HG03469 (cell line): ENCODE measurements around the gene MFSD8.
"Not testable (repeated sequence)": the region's sequence is repeated elsewhere in the genome, so short reads cannot be mapped to it uniquely, and the experiment has no call there.

ENCODE experiments used
- ATAC-seq: cut with Tn5 transposase; IDR thresholded peaks from one replicate; pipeline ENCODE4 v1.9.1; 2021; ENCODE audit warnings: mild to moderate bottlenecking, moderate library complexity, moderate number of reproducible peaks; ENCODE audit not compliant: unreplicated experiment

Gene MFSD8

DNA sequence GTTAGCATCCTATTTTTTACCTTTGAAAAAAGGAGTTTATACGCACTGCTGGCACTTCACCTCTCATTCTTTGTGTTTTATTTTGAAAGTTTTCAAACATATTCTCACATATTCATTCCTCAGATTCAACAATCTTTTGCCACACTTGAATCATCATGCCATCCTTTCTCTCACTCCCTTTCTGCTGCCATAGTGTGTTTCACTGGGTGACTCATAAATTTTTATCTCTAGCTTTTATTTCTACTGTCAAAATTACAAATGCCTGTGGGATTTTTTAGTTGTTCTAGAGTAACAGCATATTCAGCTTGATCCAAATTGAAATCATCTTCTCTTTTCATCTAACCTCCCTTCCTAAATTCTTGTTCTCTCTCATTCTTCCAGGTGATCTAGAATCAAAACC, 28.0 kb downstream of the MFSD8 start:
- no peak for ATAC-seq

DNA sequence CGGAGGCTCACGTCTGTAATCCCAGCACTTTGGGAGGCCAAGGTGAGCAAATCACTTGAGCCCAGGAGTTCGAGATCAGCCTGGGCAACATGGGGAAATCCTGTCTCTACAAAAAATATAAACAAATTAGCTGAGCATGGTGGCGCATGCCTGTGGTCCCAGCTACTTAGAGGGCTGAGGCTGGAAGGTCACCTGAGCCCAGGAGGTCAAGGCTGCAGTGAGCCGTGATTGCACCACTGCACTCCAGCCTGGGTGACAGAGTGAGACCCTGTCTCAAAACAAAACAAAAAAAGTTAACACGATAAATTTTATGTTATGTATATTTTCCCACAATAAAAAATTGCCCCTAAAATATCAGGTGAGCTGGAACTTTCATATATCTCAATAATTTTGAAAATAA, 33.1 kb downstream of the MFSD8 start:
- not testable (repeated sequence) for ATAC-seq

DNA sequence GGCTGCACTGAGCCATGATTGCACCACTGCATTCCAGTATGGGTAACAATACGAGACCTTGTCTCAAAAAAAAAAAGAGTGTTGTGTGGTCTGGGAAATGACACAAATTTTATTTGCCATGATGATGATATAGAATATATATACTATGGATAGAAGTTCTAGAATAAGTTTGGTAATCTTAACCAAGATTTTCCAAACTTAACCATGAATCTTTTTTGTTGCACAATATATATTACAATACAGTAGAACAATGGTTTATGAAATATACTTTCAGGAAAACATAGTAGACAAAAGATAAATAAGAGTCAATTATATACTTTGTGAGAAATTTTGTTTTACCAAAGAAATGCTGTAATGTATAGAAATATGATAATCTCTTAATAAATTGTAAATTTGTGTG, 34.8 kb downstream of the MFSD8 start:
- no peak for ATAC-seq

DNA sequence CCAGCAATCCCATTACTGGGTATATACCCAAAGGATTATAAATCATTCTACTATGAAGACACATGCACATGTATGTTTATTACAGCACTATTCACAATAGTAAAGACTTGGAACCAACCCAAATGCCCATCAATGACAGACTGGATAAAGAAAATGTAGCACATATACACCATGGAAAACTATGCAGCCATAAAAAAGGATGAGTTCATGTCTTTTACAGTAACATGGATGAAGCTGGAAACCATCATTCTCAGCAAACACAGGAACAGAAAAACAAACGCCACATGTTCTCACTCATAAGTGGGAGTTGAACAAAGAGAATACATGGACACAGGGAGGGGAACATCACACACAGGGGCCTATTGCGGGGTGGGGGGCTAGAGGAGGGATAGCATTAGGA, 39.3 kb downstream of the MFSD8 start:
- ATAC-seq = not testable (repeated sequence)

DNA sequence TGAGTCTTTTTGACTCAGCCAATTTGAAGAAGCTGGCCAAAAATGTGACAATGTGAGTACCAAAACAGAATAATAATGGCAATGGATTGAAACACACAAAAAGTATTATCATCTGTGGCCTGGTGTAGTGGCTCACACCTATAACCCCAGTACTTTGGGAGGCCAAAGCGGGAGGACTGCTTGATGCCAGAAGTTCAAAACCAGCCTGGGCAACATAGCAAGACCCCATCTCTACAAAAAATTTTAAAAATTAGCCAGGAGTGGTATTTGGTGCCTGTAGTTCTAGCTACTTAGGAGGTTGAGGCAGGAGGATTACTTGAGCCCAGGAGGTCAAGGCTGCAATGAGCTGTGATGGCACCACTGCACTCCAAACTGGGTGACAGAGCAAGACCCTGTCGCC, 42.7 kb downstream of the MFSD8 start:
- no peak for ATAC-seq

DNA sequence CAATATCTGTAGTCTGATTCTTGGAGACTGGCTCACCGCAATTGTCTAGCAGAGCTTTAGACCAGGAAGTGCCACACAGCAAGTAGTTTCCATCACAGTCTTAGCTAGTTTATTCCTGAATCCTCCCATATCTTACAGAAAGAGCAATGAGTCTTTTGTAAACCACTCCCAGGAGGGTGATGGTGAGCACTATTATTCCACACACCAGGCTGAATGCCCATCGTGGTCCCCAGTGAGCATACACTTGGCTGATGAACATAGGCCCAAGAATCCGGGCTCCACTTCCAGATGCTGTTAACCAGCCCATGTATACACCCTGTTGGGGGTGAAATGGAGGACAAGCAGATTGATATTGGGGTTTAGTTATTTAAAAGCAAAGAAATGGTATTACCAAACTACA, 44.5 kb downstream of the MFSD8 start:
- ATAC-seq = no peak

DNA sequence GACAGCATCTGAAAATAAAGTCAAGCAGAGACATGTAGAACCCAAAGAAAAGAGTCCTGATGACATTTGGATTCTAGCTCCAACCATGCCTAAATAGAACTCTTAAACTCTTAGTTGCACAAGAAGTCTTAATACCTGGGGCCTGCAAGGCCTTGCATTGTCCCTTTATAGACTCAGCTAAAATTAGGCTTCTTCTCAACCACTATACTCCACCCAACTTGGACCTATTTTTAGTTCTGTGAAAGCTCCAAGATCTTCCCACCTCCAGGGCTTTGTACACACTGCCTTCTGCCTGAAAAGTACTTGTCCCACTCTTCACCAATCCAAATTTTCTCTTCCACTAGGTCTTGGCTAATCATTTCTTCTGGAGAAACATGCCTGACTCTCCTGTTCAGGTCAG, 47.8 kb downstream of the MFSD8 start:
- ATAC-seq = no peak

DNA sequence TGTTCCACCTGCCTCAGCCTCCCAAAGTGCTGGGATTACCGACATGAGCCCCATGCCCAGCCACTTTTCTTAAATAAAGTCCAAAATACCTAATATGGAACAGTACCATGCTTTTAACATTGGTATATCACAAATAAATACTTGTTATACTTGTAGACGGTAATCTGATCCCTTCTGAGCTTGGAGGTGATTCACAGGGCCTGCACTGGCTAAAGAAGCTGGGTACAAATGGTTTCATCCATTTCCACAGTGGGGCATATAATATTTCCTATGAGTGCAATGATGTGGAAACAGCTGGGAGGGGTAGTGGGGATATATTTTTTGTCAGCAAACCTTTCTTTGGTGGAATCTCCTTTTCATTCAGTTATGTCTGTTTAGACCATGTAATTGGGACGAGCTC, 48.5 kb downstream of the MFSD8 start:
- ATAC-seq = no peak

DNA sequence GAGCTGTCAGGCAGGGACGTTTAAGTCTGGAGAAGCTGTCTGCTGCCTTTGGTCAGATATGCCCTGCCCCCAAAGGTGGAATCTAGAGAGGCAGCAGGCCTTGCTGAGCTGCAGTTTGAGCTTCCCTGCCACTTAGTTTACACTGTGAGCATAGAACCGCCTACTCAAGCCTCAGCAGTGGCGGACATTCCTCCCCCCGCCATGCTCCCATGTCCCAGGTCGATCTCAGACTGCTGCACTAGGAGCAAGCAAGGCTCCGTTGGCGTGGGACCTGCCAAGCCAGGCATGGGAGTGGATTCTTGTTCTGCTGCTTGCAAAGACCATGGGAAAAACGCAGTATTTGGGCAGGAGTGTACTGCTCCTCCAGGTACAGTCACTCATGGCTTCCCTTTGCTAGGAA, 59.9 kb downstream of the MFSD8 start:
- no peak for ATAC-seq

DNA sequence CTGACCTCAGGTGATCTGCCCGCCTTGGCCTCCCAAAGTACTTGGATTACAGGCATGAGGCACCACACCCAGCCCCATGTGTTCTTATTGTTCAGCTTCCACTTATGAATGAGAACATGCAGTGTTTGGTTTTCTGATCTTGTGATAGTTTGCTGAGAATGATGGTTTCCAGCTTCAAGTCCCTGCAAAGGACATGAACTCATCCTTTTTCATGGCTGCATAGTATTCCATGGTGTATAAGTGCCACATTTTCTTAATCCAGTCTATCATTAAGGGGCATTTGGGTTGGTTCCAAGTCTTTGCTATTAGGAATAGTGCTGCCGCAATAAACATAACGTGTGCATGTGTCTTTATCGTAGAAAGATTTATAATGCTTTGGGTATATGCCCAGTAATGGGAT, 65.3 kb downstream of the MFSD8 start:
- not testable (repeated sequence) for ATAC-seq

DNA sequence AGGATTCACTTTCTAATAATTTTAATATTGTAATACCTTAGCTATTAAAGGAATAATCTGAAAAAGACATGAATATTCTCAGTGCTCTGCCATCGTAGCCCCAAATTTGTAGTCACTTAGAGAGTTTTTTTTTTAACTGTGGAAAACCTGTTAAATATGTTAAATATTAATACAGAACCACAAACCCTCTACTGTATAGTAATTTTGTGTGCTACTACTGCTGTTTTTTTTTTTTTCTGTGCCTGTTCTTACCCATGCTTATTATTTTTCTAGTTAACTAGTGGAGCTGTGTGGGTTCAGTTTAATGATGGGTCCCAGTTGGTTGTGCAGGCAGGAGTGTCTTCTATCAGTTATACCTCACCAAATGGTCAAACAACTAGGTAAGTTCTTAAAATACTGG, 68.4 kb downstream of the MFSD8 start:
- no peak for ATAC-seq

DNA sequence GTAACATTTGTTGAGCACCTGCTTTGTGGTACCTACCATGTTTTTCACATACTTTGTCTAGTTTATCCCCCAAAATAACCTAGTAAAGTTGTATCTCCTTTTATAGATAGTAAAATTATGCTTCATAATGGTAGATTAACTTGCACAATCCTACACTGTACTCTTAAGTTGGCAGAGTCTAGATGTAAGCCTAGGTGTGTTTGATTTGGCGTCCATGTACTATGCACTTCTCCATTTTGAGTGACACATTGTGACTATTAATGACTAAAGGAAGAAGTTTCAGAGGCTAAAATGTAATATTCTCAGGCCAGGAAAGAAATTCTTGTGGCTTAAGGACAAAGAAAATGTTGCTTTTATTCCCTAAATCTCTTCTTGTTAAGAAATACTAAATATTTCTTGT, 68.9 kb downstream of the MFSD8 start:
- no peak for ATAC-seq

DNA sequence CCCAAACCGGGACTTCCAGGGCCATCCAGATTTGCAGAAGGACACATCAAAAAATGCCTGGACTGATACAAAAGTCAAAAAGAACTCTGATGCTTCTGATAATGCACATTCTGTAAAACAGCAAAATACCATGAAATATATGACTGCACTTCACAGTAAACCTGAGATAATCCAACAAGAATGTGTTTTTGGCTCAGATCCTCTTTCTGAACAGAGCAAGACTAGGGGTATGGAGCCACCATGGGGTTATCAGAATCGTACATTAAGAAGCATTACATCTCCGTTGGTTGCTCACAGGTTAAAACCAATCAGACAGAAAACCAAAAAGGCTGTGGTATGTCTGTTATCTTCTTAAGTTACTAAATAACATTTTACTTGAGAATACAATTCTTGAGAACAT, 75.1 kb downstream of the MFSD8 start:
- no peak for ATAC-seq

DNA sequence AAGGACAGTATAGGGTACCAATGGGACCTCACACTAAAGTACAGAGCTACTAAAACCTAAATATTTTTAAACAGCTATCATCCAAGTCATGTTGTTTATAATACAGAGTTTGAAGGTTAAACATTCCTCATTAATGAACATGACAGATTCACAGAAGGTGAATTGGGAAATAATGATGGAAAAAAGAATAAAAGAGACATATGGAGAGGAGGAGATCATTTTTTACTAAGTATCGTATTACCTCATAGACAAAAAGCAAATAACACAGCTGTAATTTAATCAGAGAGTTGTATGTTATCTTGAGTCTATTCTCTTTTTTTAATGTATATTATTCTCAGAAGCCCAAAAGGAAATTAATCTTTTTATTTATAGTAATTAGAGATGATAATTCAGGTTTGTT, 76.4 kb downstream of the MFSD8 start:
- no peak for ATAC-seq

DNA sequence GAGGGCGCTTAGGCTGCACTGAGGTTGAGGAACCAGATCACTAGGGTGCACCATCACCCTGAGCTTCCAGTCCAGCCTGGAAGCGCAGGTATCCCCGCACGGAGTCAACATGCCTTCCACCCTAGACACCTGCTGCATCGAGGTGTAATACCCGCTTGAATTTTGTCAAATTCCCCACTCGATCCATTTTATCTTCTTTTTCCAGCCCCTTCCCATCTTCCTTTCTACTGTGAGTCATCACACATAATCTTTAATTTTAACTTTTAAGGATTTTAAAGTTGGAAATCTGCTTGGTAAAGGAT, 83.5 kb downstream of the MFSD8 start:
- ATAC-seq = peak; percentile 25

DNA sequence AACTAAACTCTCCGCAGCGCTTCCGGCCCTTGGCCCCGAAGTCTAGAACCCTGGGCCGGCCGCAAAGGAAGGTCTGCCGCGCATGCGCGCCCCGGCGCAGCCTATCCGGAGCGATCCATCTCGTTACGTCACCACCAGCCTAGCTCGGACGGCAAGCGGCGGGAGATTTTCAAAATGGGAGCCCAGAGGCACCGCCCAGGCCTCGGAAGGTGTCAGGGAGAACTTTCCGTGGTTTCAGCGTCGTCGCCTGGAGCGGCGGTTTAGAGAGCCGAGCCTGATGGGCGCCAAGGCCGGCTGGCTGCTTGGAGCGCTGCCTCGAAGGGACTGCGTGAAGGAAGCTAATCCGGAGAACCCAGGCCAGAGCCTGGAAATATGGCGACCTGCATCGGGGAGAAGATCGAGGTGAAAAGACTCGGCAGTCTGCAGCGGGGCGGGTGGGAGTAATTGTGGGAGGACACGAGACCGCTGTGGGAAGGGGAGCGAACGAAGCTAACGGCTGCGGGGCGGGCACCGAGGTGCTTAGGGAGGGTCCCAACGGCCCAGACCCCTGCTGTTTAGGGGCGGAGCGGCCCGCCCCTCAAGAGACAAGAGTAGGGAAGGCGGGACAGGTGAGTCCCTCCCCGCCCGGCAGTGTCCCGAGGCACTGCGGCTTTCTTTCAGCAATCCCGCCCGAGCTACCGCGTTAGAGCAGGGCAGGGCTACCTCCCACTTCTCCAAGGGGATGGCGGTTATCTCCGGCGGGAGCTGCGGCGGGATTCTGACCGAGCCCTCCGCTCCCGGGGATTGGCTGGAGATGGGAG, 84.0 kb downstream of the MFSD8 start, which contains the start of gene PLK4:
Gene PLK4, plus strand, starts transcription at position 131 of the 800 bp plus-strand sequence. Its CDS starts 242 bp downstream, at position 373.
- ATAC-seq = peak; percentile 93

DNA sequence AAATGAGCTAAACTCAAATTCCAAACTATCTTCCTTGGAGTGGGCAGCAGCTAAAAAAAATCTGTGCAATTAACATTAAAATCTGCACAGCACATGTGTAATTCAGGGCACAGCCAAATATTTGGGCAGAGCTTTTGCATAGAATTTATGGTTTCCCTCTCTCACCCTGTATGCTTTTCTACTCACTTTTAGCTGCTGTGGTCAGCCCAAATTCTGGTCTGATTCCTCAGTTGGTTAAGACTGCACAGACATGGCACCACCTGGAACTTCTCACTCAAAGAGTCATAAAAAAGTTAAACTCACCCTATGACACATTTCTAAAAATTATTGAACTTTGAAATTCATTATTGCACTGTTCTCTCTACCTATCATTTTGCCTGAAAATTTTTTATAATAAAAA, 89.2 kb downstream of the MFSD8 start:
- no peak for ATAC-seq

DNA sequence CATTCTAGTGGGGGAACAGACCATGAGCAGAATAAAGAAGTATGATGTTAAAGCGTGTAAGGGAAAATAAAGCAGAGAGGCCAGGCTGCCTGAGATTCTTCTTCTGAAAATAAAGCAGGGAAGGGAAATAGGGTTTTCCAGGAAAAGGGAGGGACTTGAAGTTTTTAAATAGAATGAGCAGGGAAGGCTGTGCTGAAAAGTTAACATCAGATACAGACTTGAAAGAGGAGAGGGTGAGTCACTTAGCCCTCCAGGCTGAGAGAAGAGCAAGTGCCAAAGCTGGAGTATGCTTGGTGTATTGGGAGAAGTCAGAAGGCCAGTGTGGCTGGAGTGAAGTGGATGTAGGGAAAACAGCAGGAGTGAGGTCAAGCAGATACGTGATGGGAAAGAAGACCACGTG, 94.3 kb downstream of the MFSD8 start:
- ATAC-seq = no peak

DNA sequence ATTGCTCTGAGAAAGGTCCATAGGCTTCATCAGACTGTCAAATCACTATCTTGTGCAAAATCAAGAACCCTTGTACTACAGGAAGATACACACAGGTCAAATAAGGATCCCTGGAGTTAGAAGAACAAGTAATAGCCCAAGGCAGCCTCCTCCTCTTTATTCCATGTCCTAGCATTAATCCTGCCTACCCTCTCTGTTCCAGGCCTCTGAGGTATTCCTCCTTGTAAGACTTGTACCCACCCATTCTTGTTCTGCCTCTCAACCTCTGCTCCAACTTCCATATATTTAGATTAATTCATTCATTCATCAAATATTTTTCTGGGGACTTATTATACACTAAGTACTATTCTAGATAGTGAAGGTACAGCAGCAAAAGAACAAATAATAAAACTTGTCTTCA, 94.7 kb downstream of the MFSD8 start:
- no peak for ATAC-seq

DNA sequence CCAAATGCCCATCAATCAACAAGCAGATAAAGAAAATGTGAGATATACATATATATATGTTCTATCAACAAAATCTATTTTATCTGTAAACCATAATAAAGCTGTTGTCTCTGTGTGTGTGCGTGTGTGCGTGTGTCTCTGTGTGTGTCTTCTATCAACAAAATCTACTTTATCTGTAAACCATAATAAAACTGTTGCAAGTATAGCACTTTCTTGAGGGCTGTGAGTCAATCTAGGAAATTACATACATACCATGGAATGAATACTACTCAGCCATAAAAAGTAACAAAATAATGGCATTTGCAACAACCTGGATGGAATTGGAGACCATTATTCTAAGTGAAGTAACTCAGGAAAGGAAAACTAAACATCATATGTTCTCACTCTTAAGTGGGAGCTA, 96.8 kb downstream of the MFSD8 start:
- no peak for ATAC-seq
